ENCODE measurements around the gene PBRM1. TPM values are rescaled to one million over a fixed set of nuclear protein-coding genes. Genes with fewer than 3 reads are reported as not detected.

Gene PBRM1
- total RNA-seq, 1 donor from 2014 or later = 67.1 TPM

- TF ChIP-seq, protein P1, sequence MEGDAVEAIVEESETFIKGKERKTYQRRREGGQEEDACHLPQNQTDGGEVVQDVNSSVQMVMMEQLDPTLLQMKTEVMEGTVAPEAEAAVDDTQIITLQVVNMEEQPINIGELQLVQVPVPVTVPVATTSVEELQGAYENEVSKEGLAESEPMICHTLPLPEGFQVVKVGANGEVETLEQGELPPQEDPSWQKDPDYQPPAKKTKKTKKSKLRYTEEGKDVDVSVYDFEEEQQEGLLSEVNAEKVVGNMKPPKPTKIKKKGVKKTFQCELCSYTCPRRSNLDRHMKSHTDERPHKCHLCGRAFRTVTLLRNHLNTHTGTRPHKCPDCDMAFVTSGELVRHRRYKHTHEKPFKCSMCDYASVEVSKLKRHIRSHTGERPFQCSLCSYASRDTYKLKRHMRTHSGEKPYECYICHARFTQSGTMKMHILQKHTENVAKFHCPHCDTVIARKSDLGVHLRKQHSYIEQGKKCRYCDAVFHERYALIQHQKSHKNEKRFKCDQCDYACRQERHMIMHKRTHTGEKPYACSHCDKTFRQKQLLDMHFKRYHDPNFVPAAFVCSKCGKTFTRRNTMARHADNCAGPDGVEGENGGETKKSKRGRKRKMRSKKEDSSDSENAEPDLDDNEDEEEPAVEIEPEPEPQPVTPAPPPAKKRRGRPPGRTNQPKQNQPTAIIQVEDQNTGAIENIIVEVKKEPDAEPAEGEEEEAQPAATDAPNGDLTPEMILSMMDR (IDR thresholded peaks at IDR 0.05) = no peak
- intact Hi-C loops (cut with DNase I) = no loop called here
- Histone ChIP-seq H3K4me1 (no peaks in the 10 kb centered on the region), H3K36me3 (no peaks in the 10 kb centered on the region), H3K27me3 (no peaks in the 10 kb centered on the region), H3K4me3 (no peak overlapping the region), H3K27ac (no peak overlapping the region), H3K9me3 (no peaks in the 10 kb centered on the region)
- DNase-seq (no peak), ATAC-seq (no peak)
Observed at GRCh38 chr3:52506266-52506966, 179.3 kb downstream of the PBRM1 start.

- Histone ChIP-seq H3K36me3 (no peaks in the 10 kb centered on the region), H3K9me3 (no peaks in the 10 kb centered on the region), H3K4me1 (no peaks in the 10 kb centered on the region), H3K27ac (no peak overlapping the region), H3K4me3 (no peak overlapping the region), H3K27me3 (no peaks in the 10 kb centered on the region)
- DNase-seq (no peak), ATAC-seq (no peak)
- intact Hi-C loops (cut with DNase I) = no loop called here
- TF ChIP-seq, protein P1 (IDR thresholded peaks at IDR 0.05) = no peak
Observed at GRCh38 chr3:52504977-52505376, 180.7 kb downstream of the PBRM1 start.

GRCh38 chr3:52503788-52504424 is 181.8 kb downstream of the PBRM1 start:
- intact Hi-C loops (cut with DNase I) = no loop called here
- TF ChIP-seq, protein P1 (IDR thresholded peaks at IDR 0.05) = no peak
- Histone ChIP-seq H3K4me3 (no peak overlapping the region), H3K4me1 (no peaks in the 10 kb centered on the region), H3K9me3 (no peaks in the 10 kb centered on the region), H3K36me3 (no peaks in the 10 kb centered on the region), H3K27ac (no peak overlapping the region), H3K27me3 (no peaks in the 10 kb centered on the region)
- DNase-seq = no peak
- no peak for ATAC-seq

DNA sequence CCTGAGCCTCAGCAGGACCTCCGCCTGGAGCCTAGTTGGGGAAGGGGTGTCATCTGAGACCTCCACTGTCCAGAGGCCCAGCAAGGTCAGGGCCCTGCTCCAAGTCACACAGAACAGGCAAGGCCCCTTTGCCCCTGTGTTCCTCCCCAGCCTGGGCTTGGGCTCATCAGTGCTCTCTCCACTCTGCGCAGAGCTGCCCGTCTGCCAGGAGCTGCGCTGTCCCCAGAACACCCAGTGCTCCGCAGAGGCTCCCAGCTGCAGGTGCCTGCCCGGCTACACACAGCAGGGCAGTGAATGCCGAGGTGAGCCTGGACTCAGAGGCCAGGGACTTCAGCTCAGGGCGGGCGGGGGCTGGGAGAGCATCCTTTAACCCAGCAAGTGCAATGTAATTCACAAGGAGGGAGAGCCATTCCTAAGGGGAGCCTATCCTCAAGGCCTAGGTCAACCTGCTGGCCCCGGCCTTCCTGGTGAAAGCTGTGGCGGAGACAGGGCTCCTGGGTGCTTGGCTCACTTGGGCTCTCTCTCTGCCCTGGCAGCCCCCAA is 182.8 kb downstream of the PBRM1 start:
- H3K27ac ChIP-seq = no peak overlapping the region
- H3K27me3 ChIP-seq = no peaks in the 10 kb centered on the region
- H3K4me3 ChIP-seq = no peak overlapping the region
- peaks cover 6% of the 10 kb centered on the region for H3K4me1 ChIP-seq
- intact Hi-C loops (cut with DNase I) = no loop called here
- ATAC-seq (no peak), DNase-seq (no peak)
- H3K36me3 ChIP-seq = no peaks in the 10 kb centered on the region
- H3K9me3 ChIP-seq = no peaks in the 10 kb centered on the region
- TF ChIP-seq, protein P1 (IDR thresholded peaks at IDR 0.05) = no peak

GRCh38 chr3:52502001-52502400 is 183.7 kb downstream of the PBRM1 start:
- Histone ChIP-seq H3K9me3 (no peaks in the 10 kb centered on the region), H3K4me1 (peaks cover 10% of the 10 kb centered on the region), H3K36me3 (no peaks in the 10 kb centered on the region), H3K27me3 (no peaks in the 10 kb centered on the region), H3K27ac (no peak overlapping the region), H3K4me3 (no peak overlapping the region)
- DNase-seq (no peak), ATAC-seq (no peak)
- intact Hi-C loops (cut with DNase I) = no loop called here
- TF ChIP-seq, protein P1 (IDR thresholded peaks at IDR 0.05) = no peak

Data from upper lobe of right lung (tissue), 1 donor.